HepG2 (cell line): ENCODE results near the gene MAN1C1. TPM values are rescaled to one million over a fixed set of nuclear protein-coding genes. Genes with fewer than 3 reads are reported as not detected.

Experiments used
- ATAC-seq: fragments of 200-7000 bp; cut with Tn5 transposase; 3 replicates; pipeline ENCODE4 v1.9.1; 2020; ENCODE audit warnings: mild to moderate bottlenecking, moderate library complexity
- BruUV-seq: library from RNA; stranded (reverse); fragments of 400-500 nt; replicated peaks from 2 replicates; lab custom pipeline; 2021; lab: Mats Ljungman, UMichigan
- CTCF ChIA-PET: fragments of 300-600 bp; formaldehyde crosslinking; extraction: SDS; loops from one replicate; lab custom pipeline; 2021; ENCODE audit warnings: low total read pairs, inconsistent platforms, low intra/inter-chr PET ratio; lab: Yijun Ruan, JAX
- POLR2A ChIA-PET: fragments of 350-600 bp; sonication (Branson Sonifier 250); formaldehyde crosslinking; loops from one replicate; lab custom pipeline; 2020; ENCODE audit warnings: antibody characterized with exemption, inconsistent platforms; lab: Yijun Ruan, JAX
- DNase-seq: peaks from one replicate; pipeline ENCODE4 v3.0.0-alpha.2; 2015; ENCODE audit warnings: low spot score
- FAIRE-seq: peaks from 3 replicates; lab custom pipeline; 2011; peaks lifted over from hg19 to GRCh38; lab: Jason Lieb, UNC
- H2AFZ ChIP-seq: one replicate; pipeline ENCODE4 v1.6.1; 2011; ENCODE audit warnings: low read length, inconsistent platforms
- H3K27ac ChIP-seq: fragments of 300-600 bp; 3 replicates; pipeline ENCODE4 v1.8.0; 2011; ENCODE audit warnings: mixed run types, mild to moderate bottlenecking, mixed read lengths, low read length, inconsistent platforms; ENCODE audit not compliant: insufficient read depth; ENCODE audit errors: extremely low read length
- H3K27me3 ChIP-seq, 2 experiments: fragments of 200-600 bp in 1 of 2; 2 replicates in 1 of 2; 3 replicates in 1 of 2; pipeline versions ENCODE4 v1.6.0 to v1.8.0; 2011; ENCODE audit warnings: low read length in 2 of 2, mild to moderate bottlenecking in 2 of 2, moderate library complexity in 2 of 2, inconsistent platforms in 1 of 2; ENCODE audit not compliant: insufficient read depth in 2 of 2, control insufficient read depth in 1 of 2
- H3K36me3 ChIP-seq, 2 experiments: fragments of 200-600 bp in 1 of 2; replicated peaks in 1 of 2; 2 replicates in 1 of 2; 3 replicates in 1 of 2; pipeline versions ENCODE4 v1.5.1 to v1.8.0; 2011; ENCODE audit warnings: low read length in 2 of 2, inconsistent platforms in 1 of 2; ENCODE audit not compliant: insufficient read depth in 2 of 2, control insufficient read depth in 1 of 2
- H3K4me1 ChIP-seq: 2 replicates; pipeline ENCODE4 v1.5.1; 2012; ENCODE audit warnings: low read length, inconsistent platforms; ENCODE audit not compliant: insufficient read depth
- H3K4me2 ChIP-seq: 2 replicates; pipeline ENCODE4 v1.6.0; 2011; ENCODE audit warnings: low read depth, low read length, inconsistent platforms
- H3K4me3 ChIP-seq, 3 experiments: fragments of 200-600 bp in 1 of 3; sonication (generic), shearing (Covaris generic) in 1 of 3; replicated peaks in 1 of 3; 2 replicates each; pipeline ENCODE4 v1.5.1; 2011 to 2016; ENCODE audit warnings: low read length in 3 of 3, inconsistent platforms in 2 of 3, low read depth in 2 of 3, mild to moderate bottlenecking in 2 of 3, control low read depth in 1 of 3, mixed read lengths in 1 of 3; ENCODE audit not compliant: insufficient read depth in 1 of 3
- H3K79me2 ChIP-seq: one replicate; pipeline ENCODE4 v1.6.1; 2011; ENCODE audit warnings: low read length, inconsistent platforms; ENCODE audit not compliant: insufficient read depth
- H3K9ac ChIP-seq: 2 replicates; pipeline ENCODE4 v1.6.0; 2011; ENCODE audit warnings: mild to moderate bottlenecking, low read depth, low read length, inconsistent platforms; ENCODE audit not compliant: insufficient read depth
- H3K9me3 ChIP-seq: 2 replicates; pipeline ENCODE4 v1.5.1; 2012; ENCODE audit warnings: mild to moderate bottlenecking, low read length
- H4K20me1 ChIP-seq: 2 replicates; pipeline ENCODE4 v1.6.0; 2011; ENCODE audit warnings: inconsistent platforms, mild to moderate bottlenecking, low read length, moderate library complexity; ENCODE audit not compliant: insufficient read depth
- GZF1 ChIP-seq: sonication (generic); formaldehyde crosslinking; IDR thresholded peaks from 2 replicates; pipeline ENCODE4 v1.5.1; 2020; ENCODE audit warnings: mild to moderate bottlenecking, missing genetic modification reagents
- SETDB1 ChIP-seq: sonication (generic); formaldehyde crosslinking; IDR thresholded peaks from 2 replicates; pipeline ENCODE4 v1.5.1; 2020; ENCODE audit warnings: missing genetic modification reagents, mild to moderate bottlenecking, borderline replicate concordance
- TBX3 ChIP-seq: fragments of 450-650 bp; IDR thresholded peaks from 2 replicates; pipeline ENCODE4 v1.6.1; 2017; ENCODE audit warnings: antibody characterized with exemption, mild to moderate bottlenecking, inconsistent platforms, borderline replicate concordance
- ZFYVE20 ChIP-seq: sonication (generic); formaldehyde crosslinking; IDR thresholded peaks from 2 replicates; pipeline ENCODE4 v1.8.0; 2023; ENCODE audit warnings: low read depth, mild to moderate bottlenecking, moderate library complexity, missing genetic modification reagents, borderline replicate concordance
- ZNF331 ChIP-seq: sonication (generic); formaldehyde crosslinking; IDR thresholded peaks from 2 replicates; pipeline ENCODE4 v1.4.0; 2020; ENCODE audit warnings: missing genetic modification reagents
- ZNF446 ChIP-seq: sonication (generic); formaldehyde crosslinking; IDR thresholded peaks from 2 replicates; pipeline ENCODE4 v1.5.0; 2020; ENCODE audit warnings: mild to moderate bottlenecking, missing genetic modification reagents
- ZNF570 ChIP-seq: sonication (generic); formaldehyde crosslinking; IDR thresholded peaks from 2 replicates; pipeline ENCODE4 v1.4.0; 2020; ENCODE audit warnings: mild to moderate bottlenecking, missing genetic modification reagents, borderline replicate concordance
- ZNF672 ChIP-seq: sonication (generic); formaldehyde crosslinking; IDR thresholded peaks from 2 replicates; pipeline ENCODE4 v1.8.1; 2022; ENCODE audit warnings: missing genetic modification reagents
- WGBS: methylation state at CpG from one replicate; pipeline ENCODE4 v1.1.6; 2017; ENCODE audit warnings: low lambda C conversion rate; 5-methylcytosine and 5-hydroxymethylcytosine counted together
- in situ Hi-C: cut with HindIII; loops from 2 replicates; pipeline ENCODE4 v1.10.0; 2017; ENCODE audit warnings: low pct_unique_long_range_greater_than_20kb; ENCODE audit not compliant: extremely low pct_ligation_motif_present
- intact Hi-C: fragments of 100-400 bp; cut with micrococcal nuclease; formaldehyde crosslinking; loops from one replicate; pipeline ENCODE4 v1.10.0; 2022; ENCODE audit not compliant: unreplicated experiment
- polyA plus RNA-seq, 8 experiments: library from polyadenylated mRNA; depleted of rRNA in 3 of 8; stranded (reverse) in 7 of 8; unstranded in 1 of 8; fragments of >200 nt; fragmentation: Illumina TruSeq in 4 of 8; extraction: Trizol in 4 of 8; gene quantifications; 2 replicates each; pipeline versions ENCODE4 v1.2.1 to v1.2.3, GENCODE V29; 2011 to 2016; ENCODE audit warnings: low read depth in 4 of 8, missing spikeins in 1 of 8, mixed read lengths in 1 of 8; ENCODE audit not compliant: insufficient read depth in 1 of 8
- total RNA-seq, 5 experiments: library from RNA; depleted of rRNA; stranded (reverse); fragments of >200 nt; fragmentation: Illumina TruSeq; extraction: Trizol; gene quantifications; 2 replicates each; pipeline ENCODE4 v1.2.3, GENCODE V29; 2016; ENCODE audit warnings: low read depth in 1 of 5
- TF ChIP-seq, protein P1 (sequence below): sonication (generic); formaldehyde crosslinking; conservative IDR thresholded peaks from 2 replicates; pipeline ENCODE4 v1.8.1; 2023; ENCODE audit warnings: missing genetic modification reagents
- TF ChIP-seq, protein P2 (sequence below): sonication (generic); formaldehyde crosslinking; IDR thresholded peaks from 2 replicates; pipeline ENCODE4 v1.5.1; 2020; ENCODE audit warnings: missing genetic modification reagents, mild to moderate bottlenecking, borderline replicate concordance

Gene MAN1C1
- total and polyA plus RNA-seq, 2 of the 13 experiments (the other 11 are each of a cell fraction or from before 2014, with no cell fraction given) = 0.18 to 0.49 TPM

DNA sequence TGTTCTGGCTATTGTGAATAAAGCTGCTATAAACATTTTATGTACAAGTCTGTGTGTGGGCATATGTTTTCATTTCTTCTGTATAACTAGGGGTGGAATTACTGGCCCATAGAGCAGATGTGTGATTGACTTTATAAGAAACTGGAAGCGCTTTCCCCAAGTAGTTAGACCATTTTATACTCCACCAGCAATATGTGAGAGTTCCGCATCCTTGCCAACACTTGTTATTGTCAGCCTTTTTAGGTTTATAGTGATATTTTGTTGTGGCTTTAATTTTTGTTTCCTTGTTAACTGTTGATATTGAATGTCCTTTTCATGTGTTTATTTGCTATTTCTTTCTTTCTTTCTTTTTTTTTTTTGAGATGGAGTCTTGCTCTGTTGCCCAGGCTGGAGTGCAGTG, 9.4 kb downstream of the MAN1C1 start (continued):
- TF ChIP-seq, protein P1, sequence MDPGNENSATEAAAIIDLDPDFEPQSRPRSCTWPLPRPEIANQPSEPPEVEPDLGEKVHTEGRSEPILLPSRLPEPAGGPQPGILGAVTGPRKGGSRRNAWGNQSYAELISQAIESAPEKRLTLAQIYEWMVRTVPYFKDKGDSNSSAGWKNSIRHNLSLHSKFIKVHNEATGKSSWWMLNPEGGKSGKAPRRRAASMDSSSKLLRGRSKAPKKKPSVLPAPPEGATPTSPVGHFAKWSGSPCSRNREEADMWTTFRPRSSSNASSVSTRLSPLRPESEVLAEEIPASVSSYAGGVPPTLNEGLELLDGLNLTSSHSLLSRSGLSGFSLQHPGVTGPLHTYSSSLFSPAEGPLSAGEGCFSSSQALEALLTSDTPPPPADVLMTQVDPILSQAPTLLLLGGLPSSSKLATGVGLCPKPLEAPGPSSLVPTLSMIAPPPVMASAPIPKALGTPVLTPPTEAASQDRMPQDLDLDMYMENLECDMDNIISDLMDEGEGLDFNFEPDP (CRISPR knock-in tag) = no peak
- TF ChIP-seq GZF1 (CRISPR knock-in tag) = no peak

DNA sequence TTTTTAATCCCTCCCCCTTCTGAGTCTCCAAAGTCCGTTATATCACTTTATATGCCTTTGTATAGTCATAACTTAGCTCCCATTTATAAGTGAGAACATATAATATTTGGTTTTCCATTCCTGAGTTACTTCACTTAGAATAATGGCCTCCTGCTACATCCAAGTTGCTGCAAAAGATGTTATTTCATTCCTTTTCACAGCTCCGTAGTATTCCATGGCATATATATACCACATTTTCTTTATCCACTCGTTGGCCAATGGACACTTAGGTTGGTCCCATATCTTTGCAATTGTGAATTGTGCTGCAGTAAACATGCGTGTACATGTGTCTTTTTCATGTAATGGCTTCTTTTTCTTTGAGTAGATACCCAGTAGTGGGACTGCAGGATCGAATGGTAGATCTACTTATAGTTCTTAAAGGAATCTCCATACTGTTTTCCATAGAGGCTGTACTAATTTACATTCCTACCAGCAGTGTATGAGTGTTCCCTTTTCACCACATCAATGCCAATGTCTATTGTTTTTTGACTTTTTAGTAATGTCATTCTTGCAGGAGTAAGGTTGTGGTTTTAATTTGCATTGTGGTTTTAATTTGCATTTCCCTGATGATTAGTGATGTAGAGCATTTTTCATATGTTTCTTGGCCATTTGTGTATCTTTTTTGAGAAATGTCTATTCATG, 12.3 kb downstream of the MAN1C1 start:
- Histone ChIP-seq H3K9me3 (no peaks in the 10 kb centered on the region), H3K9ac (no peak overlapping the region), H3K4me1 (no peaks in the 10 kb centered on the region), H3K27me3 (peaks cover 1 to 21% of the 10 kb centered on the region in 2 experiments; a peak in 3 of 5 replicates), H2AFZ (no peak overlapping the region), H3K27ac (no peak overlapping the region), H3K4me3 (no peak overlapping the region), H3K36me3 (no peaks in the 10 kb centered on the region), H4K20me1 (no peaks in the 10 kb centered on the region), H3K79me2 (no peaks in the 10 kb centered on the region), H3K4me2 (no peak overlapping the region)
- ATAC-seq = no peak
- DNase-seq = no peak
- BruUV-seq = no TSS peak
- FAIRE-seq = no peak
- ChIA-PET POLR2A (no interaction called here), CTCF (no interaction called here)
- intact Hi-C loops = no loop called here
- TF ChIP-seq, protein P2, sequence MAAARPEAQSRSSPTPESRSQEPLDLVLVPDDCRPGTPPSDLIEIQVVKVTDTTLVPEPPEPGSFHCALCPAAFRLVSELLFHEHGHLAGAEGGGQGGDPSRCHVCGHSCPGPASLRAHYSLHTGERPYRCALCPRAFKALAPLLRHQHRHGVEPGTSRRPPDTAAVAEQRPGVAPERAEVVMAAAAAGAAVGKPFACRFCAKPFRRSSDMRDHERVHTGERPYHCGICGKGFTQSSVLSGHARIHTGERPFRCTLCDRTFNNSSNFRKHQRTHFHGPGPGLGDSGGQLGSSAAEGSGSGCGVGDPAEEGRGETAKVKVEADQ = no peak
- no peak for TF ChIP-seq ZNF570 (CRISPR knock-in tag)
- TF ChIP-seq ZNF446 (CRISPR knock-in tag) = no peak
- TF ChIP-seq ZNF331 = no peak
- no peak for TF ChIP-seq SETDB1 (CRISPR knock-in tag)
- no peak for TF ChIP-seq TBX3
- TF ChIP-seq ZFYVE20 = no peak
- TF ChIP-seq ZNF672 (CRISPR knock-in tag) = no peak
- 29% methylated on average over 5 of the region's 5 CpGs for WGBS
- in situ Hi-C loops = no loop called here
